Stimulated activated CD4-positive, alpha-beta T cell treated with anti-CD3 and anti-CD28 coated beads, Interleukin-2, amount 100 ng/mL, for 4 hours (primary cell): ENCODE data around the gene UNC79.

ENCODE experiments used
- DNase-seq: peaks from one replicate; pipeline ENCODE4 v3.0.0-alpha.2; 2020; ENCODE audit warnings: low read depth

The UNC79 gene

DNA sequence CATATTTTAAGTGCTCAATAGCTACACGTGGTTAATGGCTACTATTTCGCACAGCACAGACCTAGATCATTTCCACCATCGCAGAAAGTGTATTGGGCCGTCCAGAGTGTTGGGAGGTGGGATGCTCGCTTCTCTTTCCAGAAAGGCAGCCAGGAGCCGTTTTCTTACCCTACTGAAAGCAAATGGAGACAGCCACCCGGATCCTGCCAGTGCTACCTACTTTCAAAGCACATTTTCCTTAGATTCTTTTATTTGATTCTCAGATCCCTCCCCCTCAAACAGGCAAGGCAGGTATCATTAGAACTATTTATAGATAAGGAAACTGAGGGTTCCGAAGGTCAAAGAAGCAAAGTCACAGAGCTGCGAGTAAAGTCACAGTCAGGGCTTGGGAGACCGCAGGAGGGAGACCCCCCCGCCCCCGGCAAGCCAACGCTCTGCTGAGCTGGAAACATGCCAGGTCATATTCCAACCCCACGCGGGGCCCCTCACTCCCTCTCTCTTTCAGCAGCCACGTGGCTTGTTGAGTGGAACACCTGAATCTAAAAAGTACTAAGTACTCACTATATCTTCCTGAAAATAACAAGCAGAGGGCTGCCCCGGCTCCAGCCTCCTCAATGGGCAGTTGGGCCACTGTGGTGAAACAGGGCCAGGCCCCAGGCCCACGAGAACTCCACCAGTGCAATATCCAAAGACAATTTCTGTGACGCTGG is 321.4 kb downstream of the UNC79 start:
- DNase-seq: no peak

DNA sequence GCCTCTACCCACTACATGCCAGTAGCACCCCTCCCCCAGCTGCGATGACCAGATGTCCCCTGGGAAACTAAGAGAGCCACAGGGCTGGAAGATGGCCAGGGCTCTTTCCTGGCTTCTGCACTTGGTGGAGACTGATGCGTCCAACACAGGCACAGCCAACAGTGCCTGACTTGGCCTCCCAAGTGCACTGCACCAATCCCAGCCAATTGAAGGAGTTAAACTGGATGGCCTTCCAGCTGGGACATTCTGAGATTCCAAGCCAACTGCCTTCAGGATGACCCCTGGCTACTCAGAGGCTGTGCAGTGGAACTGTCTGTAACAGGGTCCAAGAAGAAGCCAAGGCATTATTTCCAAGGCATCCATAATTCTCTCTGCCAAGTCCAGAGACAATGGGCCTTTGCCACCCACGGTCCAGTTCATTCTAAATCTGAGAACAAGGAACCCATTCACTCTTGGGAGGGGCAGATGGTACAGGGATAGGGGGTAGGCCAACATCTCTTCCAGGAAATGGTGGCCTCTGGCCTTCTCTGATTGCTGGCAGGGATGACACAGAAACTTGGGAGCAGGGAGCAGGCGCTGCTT is 322.3 kb downstream of the UNC79 start:
- DNase-seq: no peak

DNA sequence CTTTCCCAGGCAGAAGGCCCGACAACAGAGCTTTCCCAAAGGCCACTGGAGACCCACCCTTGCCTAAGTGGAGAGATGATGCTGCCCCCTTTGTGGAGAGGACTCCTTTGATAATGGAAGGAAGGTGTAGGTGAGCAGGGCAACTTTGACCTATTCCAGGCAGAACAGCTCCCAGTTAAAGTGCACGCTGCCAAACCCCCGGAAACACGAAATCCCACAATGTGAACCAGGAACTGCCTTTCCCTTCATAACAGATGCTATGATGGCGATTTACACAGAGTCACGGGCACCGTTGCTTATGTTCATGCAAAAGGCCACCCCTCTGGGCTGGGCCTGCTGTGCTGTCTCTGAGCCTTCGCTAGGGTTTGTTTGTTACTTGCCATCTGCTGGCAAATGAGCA is 322.9 kb downstream of the UNC79 start:
- no peak for DNase-seq

DNA sequence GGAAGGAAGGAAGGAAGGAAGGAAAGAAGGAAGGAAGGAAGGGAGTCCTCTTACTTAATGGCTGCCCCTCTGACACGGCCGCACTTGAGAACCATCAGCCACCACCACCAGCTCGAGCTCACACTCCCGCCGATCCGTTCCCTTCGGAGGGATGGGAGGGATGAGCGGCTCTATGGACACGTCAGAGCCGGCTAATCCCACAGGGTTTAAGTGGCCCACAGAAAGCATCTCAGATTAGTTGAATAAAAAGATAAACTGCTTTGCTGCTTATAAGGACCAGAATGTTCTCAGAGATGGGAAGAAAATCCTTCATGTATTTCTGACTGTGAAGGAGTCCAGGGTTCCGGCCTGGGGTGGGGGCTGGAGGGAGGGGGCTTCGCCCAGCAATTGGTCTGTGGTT is 326.5 kb downstream of the UNC79 start:
- no peak for DNase-seq
